NCI-H460 (cell line): ENCODE data around the gene DENND1A. TPM values are rescaled to one million over a fixed set of nuclear protein-coding genes. Genes with fewer than 3 reads are reported as not detected.
A peak's percentile ranks its signal among the peaks of the same experiment; 100 is the strongest.
"Not testable (repeated sequence)": the region's sequence is repeated elsewhere in the genome, so short reads cannot be mapped to it uniquely, and the experiment has no call there.

Source experiments
- DNase-seq: peaks from one replicate; pipeline ENCODE4 v3.0.0-alpha.2; 2016; ENCODE audit warnings: low read depth; ENCODE audit errors: extremely low read depth
- polyA plus RNA-seq: library from polyadenylated mRNA; depleted of rRNA; stranded (reverse); fragments of >200 nt; gene quantifications from 2 replicates; pipeline ENCODE4 v1.2.3, GENCODE V29; 2014; cell fraction: nucleus; rRNA removed
- total RNA-seq: library from RNA; depleted of rRNA; stranded (reverse); fragments of >200 nt; shearing (Covaris generic); gene quantifications from 2 replicates; pipeline ENCODE4 v1.2.3, GENCODE V29; 2014; rRNA removed

DENND1A gene
- 32.7 and 36.5 TPM in 2 replicates for total RNA-seq
- polyA plus RNA-seq = 9.3 and 9.4 TPM in 2 replicates

DNA sequence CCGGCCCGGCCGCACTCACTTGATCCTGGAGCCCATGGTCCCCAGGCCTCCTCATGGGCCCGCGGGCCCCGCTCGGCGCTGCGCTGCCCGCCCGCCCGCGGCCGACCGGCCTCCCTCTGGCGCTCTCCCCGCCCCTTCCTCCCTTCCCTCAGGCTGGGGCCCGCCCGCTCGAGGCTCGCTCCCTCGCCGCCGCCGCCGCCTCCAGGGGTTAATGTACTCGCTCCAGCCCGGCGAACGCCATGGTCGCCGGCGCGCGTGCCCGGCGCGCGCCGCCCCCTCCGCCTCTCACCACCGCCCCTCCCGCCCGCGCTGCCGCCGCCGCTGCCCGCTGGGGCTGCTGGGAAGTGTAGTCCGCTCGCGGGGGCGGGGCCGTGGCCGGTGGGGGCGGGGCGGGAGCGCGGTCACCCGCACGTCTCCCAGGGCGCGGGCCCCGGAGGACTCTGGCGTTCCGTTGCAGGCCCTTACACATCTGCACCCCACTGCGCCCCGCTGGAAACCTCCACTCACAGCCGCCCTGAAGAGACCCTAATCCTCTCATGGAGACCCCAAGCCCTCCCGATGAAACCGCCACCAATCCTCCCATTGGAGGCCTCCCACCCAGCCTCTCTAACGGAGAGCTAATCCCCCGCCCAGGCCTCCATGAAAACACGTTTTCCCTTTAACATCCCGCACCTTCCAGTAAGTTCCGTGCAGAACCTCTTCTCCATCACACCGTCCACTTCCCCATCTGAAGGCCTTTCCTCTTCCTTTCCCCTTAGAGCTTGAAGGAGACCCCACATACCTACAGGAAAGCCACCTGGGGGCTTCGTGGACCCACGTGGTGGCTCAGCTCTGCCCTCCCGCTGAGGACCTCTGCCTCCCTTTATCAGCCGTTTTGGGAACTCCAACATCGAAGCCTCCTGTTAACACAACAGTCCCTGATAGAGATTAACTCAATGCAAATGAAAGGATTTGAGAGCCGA, at the start of gene DENND1A:
Gene DENND1A (minus strand): TSS at position 257 of the 962 bp plus-strand sequence. CDS start 221 bp downstream, at position 36.
- peak; percentile 89 for DNase-seq

DNA sequence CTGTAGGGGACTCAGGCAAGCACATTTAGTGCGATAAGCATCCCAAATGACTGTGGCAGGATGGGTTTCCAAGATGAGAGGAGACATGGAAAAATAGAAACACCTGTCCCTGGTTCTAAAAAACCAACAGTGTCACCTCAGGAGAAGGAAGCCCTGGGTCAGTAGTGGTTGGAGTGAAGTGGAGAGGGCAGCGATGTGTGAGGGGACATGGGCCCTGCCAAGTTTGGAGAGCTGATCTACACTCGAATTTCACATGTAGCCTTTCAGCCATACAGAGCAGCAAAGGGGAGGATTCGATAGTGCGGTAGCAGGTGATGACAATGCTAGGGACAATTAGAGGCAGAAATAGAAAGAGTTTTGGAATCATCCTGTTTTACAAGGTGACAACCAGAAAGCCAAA, 49.1 kb upstream of the DENND1A start:
- DNase-seq = no peak

DNA sequence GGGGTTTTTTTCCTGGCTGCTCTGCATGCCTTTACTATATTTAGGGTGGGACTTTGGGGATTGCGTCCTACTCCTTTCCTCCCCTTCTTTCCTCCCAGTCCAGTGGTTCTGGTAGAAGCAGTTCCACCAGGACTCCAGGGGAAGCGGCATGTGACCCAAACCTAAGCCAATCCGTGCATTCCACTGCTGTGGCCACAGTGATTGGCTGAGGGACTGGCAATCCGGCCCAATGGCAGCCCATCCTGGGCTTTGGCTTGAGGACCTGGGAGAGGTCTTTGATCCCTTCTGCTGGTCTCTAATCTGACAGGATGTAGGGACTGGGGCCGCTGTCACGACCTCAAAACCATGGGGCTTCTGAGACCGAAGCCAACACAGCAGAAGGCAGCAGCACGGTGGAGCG, 46.7 kb upstream of the DENND1A start:
- not testable (repeated sequence) for DNase-seq

- DNase-seq = no peak
Measured at GRCh38 chr9:123975871-123976270, 45.9 kb upstream of the DENND1A start.

DNA sequence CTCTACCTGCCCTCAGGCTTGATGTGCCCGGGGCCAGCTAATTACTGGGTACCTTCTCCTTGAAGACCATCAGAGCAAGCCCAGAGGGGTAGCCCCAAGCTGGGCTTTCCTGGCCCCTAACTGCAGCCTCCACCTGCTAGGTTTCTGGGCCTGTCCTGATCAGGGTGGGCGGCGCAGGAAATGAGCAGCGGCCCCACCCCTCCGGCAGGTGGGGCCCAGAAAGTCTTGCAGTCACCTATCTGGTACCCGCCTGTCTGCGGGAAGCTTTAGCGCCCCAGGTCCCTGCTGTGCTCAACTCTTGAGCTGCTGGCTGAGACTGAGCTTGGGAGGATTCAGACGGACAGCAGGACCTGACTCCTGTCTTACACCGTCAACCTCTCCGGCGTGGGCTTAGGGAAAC, 44.5 kb upstream of the DENND1A start:
- no peak for DNase-seq

- DNase-seq = no peak
Measured at GRCh38 chr9:123973590-123974223, 43.8 kb upstream of the DENND1A start.

- DNase-seq = no peak
Measured at GRCh38 chr9:123972618-123973017, 42.7 kb upstream of the DENND1A start.

- DNase-seq = no peak
Measured at GRCh38 chr9:123967323-123967722, 37.4 kb upstream of the DENND1A start.

DNA sequence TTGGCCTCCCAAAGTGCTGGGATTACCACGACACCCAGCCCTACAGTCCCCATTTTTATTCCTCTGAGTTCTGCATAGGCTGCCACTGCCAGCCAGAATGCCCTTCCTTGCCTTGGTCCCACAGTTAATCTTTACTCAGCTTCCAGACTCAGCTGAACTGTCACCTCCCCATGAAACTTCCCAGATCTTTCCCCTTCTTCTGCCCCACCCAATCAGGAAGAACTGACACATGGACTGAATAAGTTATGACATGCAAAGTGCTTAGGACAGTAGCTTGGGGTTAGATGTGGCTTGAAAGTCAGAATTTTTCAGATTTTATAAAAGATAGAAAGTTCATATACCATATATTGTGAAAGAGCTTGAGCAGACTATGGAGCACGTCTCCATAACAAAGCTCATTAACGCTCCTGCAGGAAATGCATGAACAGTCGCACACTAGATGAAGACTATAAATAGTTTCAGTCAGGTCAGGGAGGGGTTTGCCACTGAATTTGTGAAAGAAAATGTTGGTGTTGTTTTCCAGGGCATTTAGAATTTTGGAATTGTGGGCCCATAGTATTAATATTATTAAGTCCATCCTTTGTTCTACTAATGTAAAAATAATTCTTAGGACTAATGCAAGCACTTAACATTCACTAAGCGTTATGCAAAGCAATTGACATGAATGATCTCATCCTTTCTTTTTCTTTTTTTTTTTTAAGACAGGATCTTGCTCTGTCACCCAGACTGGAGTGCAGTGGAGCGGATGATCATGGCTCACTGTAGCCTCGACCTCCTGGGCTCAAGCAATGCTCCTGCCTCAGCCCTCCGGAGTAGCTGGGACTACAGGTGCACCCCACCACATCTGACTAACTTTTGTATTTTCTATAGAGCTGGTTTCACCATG, 36.1 kb upstream of the DENND1A start:
- no peak for DNase-seq

GRCh38 chr9:123964761-123965160, 34.8 kb upstream of the DENND1A start:
- DNase-seq = no peak

DNA sequence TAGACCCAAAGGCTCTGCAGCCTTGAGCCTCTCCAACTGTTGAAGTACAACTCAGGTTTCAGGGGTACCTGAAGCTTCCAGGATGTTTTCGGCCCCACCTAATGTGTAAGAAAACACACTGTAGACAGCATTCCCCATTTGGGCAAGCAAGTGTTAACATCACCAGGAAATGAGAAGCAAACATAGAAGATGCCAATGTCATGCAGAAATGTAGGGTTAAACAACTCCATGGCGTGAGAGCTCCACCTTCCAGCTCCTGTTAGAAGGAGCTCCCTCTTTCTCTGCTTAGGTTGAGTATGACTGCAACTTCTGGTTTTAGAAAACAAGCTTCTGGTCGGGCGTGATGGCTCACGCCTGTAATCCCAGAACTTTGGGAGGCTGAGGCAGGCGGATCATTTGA, 31.0 kb upstream of the DENND1A start:
- DNase-seq = no peak

DNA sequence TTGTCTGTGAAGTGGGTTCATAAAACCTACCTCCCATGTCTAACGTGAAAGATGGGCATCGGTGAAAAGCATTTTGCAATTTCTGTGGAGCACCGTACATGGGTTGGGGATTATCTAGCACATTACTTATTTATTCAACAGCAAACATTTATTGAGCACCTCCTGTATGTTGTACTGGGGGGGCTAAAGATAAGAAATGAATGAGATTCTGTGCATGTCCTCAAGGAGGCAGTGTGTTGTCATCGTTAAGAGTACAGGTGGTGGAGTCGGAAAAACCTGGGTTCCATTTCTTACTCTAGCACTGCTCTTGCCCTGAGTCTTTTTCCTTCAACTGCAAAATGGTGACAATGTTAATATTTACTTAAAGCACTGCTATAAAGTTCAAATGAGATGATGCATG, 30.4 kb upstream of the DENND1A start:
- DNase-seq = no peak

GRCh38 chr9:123959787-123960186, 29.9 kb upstream of the DENND1A start:
- DNase-seq = no peak

DNA sequence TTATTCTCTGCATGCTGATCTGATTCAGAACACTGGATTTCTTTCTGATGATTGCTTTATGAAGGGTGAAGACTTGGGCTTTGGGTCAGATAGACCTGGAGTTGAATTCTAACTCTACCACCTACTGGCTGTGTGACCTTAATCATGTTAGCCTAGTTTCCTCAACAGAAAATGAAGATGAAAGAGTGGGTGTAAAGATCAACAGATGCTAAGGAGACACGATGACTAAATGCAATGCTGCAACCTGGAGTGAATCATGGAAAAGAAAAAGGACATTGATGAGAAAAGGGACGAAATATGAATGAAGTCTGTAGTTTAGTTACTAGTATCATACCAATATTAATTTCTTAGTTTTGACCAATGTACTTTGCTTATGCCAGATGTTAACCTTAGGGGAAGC, 27.8 kb upstream of the DENND1A start:
- DNase-seq = no peak

GRCh38 chr9:123957168-123957721, 27.3 kb upstream of the DENND1A start:
- no peak for DNase-seq

DNA sequence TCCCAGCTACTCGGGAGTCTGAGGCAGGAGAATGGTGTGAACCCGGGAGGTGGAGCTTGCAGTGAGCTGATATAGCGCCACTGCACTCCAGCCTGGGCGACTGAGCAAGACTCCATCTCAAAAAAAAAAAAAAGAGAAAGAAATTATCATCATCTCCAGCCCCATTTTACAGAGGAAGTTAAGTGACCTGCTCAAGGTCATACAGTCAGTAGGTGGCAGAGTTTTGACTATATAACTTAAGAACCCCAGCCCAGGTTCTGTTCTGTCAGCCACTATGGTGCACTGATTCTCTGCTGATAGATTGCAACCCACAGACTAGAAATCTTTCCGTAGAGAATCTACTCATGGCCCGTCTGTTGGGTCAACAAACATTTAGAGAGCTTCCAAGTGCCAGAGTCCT, 25.7 kb upstream of the DENND1A start:
- no peak for DNase-seq

DNA sequence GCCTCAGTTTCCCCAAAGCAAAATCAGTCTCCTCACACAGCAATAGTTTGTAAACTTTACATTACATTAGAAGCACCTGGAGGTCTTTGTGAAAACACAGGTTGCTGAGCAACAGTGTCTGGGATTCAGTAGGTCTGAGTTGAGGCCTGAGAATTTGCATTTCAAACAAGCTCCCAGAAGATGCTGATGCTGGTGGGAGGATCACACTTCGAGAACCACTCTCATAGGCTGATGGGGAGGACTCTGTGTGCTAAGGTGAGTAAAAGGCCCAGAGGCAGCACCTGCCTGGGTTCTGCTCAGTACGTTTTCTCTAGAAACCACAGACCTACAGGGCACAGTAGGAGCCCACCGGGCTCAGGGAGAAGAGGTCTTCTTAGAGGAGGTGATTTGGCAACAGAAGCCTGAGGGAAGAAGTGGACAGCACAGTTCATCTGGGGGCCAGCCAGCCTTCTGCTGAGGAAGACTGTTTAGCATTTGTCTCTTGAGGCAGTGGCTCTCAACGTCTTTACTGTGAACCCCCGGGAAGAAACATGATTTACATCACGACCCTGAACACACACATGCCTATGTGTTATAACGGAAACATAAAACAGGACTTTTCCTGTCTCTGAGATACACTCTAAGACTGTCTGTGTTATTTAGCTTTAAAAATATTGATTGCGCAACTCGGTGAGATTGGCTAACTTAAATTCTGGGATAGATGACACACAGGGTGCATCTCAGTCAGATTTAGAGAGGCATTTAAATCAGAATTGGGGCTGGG, 24.8 kb upstream of the DENND1A start:
- DNase-seq = no peak

DNA sequence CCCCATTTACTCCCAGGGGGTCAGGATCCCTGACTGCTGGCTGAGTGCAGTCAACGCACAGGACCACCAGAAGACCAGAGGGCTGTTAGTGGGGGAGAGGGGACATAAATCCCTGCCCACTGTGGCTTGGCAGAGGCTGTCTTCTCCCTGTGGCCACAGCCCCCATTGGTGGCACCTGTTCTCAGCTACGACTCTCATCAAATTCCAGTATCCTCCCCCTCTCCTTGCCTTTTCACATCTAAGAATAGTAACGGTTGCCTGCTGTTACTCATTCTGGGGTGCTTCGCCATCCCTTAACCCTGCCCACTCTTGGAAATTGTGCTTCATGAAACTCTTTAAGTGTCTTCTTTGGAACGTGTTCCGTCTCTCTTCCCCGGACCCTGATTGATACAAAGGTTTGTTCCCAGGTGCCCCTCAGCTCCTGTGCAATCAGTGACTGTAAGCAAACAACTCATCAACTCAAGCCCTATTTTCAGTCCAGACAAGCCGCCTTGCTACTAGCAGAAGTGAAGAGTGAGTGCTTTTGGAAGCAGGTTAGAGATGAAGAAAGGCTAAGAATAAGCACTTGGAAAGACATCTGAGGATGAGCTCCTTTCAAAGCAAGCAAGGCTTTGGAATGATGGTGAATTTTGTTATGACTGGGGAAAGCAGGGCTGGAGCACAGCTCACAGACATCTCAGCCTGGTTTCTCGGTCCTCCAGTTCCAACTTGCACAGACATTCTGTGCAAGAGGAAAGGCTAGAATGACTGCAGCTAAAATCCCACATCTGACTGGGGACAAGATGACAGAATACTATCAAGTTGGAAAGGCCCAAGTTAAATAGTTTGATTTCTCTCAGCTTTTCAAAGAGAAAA, 22.9 kb upstream of the DENND1A start:
- no peak for DNase-seq

DNA sequence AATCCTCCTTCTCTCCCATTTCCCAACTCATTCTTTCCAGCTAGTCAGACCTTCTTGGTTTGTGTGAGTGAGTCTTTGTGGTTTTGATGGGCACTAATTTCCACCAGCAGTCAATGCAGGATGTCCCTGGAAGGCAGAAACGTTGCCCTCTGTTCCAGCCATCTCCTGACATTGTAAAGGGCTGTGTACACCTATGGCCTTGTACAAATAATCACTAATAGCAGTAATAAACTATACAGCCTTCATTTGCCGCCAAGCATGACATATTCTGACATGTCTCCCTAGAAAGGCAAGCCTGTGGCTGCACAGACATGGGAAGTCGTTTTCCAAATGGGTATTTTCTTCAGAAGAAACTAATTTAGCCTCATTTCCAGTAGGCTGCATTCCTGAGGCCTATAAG, 18.4 kb upstream of the DENND1A start:
- no peak for DNase-seq
